ENCODE data around the gene TRIM32.

The TRIM32 gene

GRCh38 chr9:116687074-116687753 is at the start of gene TRIM32:
Gene TRIM32 (plus strand): TSS chr9:116687305. CDS start chr9:116697743, 10,438 bp downstream.
- peak; percentile 85 for DNase-seq

DNA sequence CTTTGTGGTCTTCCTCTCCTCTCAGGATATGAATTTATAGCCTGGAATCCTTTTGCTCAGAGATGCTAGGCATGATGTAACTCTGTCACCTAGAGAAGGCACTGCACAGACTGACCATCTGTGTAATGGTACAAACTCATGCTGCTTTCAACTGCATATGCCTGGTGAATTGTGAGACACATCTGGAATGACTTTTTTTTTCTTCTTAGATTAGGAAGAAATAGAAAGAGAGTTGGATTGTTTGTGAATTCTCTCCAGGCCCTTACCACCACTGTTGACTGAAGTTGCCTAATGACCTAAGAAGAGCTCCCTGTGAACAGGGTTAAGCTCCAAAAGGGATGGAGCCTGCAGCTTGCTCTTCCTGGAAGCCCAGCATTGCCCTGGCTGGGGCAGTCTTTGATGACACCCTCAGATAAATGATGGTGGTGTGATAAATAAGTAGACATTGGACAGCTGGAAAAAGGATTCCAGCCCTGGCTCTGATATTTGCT is 47.8 kb upstream of the TRIM32 start:
- DNase-seq, result no peak

DNA sequence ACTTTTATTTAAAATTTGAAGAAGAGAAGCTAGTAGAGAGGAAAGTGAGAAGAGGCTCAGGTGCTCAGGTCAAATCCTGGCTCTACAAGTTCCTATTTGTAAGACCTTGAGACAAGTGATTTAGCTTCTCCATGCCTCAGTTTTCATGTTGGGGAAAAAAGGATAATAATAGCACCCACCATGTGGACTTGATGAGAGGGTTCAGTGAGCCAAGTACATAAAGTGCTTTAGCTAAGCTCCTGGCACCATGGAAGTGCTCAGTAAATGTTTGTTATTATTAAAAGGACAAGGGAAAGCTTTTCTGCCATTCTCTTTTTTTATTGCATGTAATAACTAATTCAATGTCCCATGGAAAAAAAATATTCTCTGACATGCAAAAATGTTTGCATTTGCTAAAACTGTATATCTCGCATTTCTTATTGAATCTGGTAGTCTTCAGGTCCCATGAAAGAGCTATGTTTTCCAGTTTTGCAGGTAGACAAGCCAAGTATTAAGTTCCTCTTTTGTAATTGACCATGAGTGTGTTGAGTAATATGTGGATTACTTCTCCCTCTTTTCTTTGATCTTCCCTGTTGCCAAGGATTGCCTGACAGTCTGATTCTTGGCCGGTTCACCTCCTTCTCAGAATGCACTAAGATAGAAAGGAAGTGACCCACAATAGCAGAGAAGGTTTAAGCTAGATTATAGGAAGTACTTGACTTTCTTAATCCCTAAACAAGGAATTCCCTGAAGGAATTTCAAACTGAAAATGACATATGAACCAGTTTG is 45.6 kb upstream of the TRIM32 start:
- no peak for DNase-seq

DNA sequence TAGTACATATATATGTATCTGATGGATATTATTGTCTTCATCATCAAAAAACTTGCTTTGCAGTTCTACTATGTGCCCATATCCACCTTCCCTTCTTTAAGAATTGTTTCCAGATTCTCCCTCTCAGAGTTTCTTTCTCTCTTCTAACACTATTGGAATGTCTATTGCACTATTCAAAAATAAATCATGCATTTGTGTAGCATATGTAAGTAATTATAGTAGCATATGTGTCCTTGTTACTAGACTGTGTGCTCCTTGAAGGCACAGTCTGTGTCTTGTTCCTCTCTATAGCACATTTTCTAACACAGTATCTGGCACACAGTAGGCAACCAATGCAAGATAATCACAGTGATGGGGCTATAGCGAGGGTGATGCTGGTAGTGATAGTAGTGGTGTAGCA is 43.4 kb upstream of the TRIM32 start:
- DNase-seq, result no peak

DNA sequence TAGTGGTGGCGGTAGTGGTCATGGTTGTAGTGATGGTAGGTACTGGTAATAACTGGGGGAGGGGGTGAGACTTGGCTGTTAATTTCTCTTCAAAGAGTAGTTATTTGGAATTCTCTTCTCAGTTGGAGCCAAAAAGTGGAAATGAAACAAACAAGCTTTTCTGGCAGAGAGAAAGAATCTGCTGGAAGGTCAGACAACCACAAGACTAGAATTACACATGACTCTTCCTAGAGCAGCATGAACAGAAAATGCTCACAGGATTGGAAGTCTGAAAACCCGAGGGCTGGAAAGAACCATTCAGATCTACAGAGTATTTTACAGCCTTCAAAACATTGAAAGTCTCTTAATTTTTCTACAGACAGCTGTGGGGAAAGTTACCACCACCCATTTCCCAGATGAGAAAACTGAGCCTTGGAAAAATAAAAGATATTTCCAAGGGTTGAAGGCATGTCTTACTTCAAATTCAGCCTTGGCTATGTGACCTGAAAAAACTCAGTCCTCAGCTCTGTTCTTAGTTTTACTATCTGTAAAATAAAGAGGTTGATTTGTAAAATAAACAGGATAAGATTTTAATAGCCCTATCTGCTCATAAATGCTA is 42.9 kb upstream of the TRIM32 start:
- DNase-seq, result no peak

DNA sequence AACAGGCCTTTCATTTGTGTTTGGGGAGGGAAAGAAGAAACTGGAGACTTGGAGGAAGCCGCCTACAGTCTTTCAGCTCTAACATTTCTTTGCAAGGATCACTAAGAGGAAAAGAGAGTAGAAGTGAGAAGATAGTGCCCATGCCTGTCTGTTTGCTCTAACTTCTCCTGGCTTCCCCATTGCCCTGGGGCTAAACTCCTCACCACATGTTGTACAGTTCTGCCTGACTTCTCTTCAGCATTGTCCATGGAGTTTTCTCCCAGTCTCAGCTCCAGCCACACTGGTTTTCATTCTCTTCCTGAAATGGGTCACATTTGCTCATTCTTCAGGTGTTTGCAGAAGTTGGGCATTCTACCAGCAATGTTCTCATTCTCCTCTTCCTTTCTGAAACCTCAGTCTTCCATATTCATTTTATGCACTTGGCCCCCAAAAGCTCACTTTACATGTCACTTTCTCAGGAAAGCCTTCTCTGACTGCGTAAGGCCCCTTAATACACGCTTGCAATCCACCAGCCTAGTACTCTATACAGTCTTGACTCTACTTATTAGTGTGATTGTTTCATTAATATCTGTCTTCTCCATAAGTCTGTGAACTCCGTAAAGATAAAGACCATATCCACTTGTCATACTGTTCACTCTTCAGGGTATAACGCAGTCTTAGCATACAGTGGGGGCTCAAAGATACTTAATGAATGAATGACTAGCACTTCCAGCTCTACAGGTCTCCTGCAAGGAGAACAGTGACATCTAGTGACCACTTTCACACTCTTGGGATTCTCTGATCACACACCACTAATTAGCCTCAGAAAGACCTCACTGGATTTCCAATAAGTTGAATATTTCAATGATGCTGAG is 40.2 kb upstream of the TRIM32 start:
- no peak for DNase-seq

DNA sequence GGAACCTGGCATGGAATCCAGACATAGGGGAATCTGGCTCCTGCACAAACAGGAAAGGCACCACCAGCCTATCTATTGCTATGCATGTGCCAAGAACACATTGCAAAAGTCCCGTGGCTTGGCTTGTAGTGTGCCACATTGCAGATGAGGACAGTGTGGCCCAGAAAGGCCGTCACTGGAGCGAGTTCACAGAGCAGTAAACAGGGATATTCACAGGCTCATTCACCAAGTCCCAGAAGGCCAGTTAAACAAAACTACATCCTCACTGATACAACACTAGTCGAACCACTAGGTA is 39.6 kb upstream of the TRIM32 start:
- no peak for DNase-seq

- DNase-seq, result no peak
These were observed 33.6 kb upstream of the TRIM32 start for GRCh38 chr9:116653348-116654058.

DNA sequence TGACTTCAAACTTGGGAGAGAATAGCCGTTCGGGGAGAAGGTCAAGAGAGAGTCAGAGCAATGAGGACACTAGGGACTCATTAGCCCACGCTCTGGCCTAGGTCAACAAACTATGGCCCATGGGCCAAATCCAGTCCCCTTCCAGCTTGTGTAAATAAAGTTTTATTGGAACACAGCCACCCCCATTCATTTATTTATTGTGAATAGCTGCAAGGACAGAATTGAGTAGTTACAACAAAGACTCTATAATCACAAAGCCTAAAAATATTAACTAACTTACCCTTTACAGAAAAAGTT is 33.1 kb upstream of the TRIM32 start:
- no peak for DNase-seq

GRCh38 chr9:116656501-116656971 is 30.6 kb upstream of the TRIM32 start:
- DNase-seq, result no peak

DNA sequence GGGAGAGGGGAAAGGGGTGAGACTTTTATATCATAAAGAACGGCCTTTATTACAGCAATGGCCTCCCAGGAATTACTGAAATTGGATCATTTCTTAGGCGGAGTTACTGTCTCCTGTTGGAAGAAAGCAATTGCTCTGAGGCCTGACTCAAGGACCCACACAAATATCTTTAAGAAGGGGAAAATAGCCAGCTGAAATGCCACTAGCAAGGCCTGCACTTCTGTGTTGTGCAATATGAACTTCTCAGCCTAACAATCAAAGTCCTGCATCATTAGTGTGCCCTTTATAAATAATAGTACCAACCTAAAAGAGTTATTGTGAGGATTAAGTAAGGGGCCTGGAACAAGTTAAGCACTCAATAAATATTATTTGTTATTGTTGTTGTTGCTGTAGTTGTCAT is 30.1 kb upstream of the TRIM32 start:
- DNase-seq, result no peak

DNA sequence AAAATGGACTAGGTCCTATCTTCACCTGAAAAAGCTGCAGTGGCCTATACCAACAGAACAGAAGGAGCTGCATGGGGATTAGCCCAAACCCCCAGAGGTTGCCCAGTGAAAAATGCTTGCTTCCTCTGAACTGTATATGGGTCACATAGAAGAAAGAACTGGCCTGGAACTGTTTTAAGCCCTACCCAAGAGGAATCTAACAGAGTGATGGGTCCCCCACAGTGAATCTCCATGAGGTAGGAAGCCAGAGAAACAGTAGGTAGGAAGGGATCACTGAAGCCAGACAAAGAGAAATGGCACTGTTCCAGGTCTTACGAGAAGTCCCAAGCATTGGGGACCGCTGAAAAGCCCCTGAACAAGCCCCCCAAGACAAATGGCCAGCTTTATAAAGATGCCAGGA is 28.8 kb upstream of the TRIM32 start:
- DNase-seq, result no peak

DNA sequence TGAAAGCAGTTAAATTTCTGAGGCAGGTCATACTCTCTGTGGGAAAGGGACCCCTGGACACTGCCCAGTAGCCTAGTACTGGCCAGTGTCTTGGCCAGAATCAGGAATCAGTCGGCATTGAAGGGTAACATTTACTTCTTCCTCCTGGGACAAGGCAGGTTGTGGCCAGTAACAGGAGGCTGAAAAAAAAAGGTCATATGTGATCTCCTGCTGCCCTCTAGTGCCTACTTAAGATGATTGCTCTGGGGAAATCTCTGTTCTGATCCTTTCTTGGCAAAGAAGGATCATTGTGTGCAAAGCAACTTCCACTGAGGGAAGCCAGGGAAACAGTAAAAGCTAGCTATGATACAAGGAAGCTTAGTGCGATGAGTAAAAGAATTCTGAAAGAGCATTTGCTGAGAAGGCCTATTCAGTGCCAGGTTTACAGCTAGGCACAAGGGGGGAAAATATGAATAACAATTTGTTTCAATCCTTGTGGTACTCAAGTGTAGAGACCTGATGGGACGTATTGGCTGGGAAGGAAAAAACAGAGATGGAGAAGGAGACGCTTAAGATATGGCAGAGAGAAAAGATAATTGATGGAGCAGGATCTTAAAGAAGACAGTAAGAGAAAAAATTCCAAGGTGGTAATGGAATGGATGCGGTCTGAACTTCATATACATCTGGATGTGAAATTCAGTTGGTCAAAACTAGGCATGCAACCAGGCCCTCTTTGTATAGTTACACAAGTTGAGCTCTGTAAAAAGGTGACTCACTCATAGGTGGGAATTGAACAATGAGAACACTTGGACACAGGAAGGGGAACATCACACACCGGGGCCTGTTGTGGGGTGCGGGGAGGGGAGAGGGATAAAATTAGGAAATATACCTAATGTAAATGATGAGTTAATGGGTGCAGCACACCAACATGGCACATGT is 25.8 kb upstream of the TRIM32 start:
- DNase-seq, result peak; percentile 24

GRCh38 chr9:116662646-116663310 is 24.3 kb upstream of the TRIM32 start:
- DNase-seq, result no peak

DNA sequence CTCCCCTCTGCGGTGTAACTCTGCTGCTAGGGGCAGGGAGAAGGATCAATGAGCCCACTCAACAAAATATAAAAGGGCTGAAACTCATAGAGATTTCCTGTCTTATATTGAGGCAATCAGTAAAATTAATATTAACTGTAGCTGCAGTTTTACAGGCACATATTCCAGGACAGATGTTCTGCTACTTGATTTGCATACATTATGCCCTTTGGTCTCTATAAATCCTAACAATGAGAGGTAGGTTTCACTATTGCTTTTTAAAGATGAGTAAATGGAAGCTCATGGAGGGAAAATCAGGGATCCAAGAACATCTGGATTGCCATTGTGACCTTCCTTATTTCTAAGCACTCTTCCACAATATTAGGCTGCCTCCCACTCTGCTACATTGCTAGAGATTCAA is 23.5 kb upstream of the TRIM32 start:
- no peak for DNase-seq

DNA sequence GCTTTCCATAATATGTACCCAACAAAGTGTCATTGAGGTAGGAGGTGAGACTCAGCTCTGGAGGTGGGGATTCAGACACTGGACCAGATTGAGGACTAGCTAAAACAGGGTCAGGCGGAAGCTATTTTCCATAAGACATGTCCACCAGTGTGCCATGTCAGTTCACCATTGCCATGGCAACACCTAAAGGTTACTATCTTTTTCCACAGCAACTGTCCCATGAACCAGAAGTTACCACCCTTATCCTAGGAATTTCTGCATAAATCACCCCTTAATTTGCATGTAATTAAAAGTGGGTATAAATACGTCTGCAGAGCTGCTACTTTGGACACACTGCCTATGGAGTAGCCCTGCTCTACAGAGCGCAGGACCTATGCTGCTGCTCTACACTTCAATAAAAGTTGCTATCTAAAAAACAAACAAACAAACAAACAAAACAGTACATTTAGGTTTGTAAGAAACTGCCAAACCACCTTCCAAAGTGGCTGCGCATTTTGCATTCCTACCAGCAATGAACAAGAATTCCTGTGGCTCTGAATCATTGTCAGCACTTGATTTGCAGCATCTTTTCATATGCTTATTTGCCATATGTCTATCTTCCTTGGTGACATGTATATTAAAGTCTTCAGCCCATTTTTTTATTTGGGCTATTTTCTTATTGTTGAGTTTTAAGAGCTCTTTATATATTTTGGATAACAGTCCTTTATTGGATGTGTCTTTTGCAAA is 18.0 kb upstream of the TRIM32 start:
- no peak for DNase-seq

GRCh38 chr9:116671605-116672004 is 15.5 kb upstream of the TRIM32 start:
- DNase-seq, result no peak

- DNase-seq, result no peak
These were observed 13.7 kb upstream of the TRIM32 start for GRCh38 chr9:116673375-116673774.

GRCh38 chr9:116674210-116674980 is 12.7 kb upstream of the TRIM32 start:
- DNase-seq, result no peak

All from NCI-H774 (cell line).